Raji (cell line): ENCODE data around the gene MYO1H.

Source experiments
- POLR2A ChIP-seq: IDR thresholded peaks from 2 replicates; pipeline ENCODE4 v1.6.1; 2011; ENCODE audit warnings: low read depth, low read length, control low read depth; ENCODE audit not compliant: insufficient read depth

The MYO1H gene

DNA sequence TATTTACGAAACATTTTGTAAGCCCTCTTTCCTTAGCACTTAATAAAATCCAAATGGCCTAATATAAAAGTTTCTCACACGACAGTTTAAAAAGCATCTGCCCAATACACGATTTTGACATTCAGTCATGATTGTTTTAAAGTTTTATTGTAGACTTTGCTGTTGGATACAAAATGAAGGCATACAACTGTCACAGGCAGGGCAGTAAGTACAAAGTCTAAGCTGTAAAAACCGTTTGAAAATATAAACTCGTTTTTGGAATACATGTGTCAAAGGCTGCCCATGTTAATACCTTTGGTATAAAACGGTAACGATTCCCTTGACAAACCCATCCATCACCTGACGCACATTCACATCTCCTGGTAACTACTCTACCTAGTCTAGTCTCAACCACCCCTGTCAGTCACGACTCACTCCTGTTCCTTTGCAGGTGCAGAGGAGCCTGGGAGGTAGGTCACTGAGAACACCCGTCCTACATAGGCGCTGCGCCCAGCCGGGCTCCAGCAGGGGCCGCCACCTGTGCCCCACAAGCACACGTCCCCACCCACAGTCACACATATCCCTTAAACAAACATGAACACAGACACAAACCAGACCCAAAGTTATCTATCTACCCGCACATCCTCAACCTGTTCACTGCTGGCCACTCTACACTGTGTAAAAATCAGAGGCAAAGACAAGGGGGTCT is 102.3 kb downstream of the MYO1H start:
- TF ChIP-seq POLR2A = no peak

DNA sequence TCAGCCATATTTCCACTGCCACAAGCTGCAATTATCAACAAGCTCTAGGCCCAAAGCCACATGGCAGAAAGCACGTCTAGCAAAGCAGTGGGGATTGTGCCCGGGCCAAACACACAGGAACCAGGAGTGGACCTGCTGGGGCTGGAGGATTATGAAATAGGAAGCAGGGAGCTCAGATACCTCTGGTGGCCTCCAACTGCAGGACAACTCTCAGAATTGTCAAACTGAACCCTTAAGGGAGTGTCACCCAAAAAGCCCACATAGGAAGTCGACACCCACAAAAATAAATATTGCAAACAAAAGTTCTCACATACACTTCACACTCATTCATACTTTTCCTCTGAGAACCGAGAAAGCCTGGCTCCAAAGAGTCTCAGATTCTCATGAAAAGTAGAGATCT is 103.3 kb downstream of the MYO1H start:
- no peak for TF ChIP-seq POLR2A

DNA sequence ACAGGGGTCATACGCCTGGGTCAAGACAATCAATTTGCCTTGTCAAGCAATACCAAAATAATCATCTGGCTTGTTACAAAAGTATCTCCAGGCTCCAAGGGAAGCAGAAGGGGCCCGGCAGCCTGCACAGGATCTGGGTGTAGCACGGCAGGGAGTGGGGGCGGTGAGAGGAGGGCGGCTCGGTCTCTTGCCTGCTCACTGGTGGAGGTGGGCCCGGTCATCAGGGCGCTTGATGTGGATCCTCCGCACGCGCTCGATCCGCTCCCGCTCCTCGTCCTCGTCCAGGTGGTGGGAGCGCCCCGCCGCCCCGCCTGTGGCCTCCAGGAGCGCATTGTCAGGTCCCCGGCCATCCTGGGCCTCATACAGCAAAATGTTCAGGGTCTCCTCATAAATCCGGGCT is 103.7 kb downstream of the MYO1H start:
- TF ChIP-seq POLR2A = no peak

DNA sequence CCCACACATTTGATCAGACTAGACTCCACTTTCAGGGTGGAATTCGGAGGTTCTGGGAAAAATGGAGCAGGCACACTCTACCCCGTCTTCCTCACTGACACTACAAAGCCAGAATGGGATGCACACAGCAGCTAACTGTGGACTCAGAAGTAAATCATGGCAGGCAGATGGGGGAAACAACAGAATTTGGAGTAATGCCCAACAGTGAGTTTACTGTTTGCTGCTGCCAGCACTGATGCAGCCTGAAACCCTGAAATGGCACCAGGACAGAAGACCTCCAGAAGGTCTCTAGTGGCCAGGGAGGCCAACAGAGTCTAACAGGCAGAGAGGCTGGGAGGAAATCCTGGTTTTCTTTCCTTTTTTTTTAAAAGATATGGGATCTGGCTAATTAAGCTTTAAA is 104.8 kb downstream of the MYO1H start:
- no peak for TF ChIP-seq POLR2A

DNA sequence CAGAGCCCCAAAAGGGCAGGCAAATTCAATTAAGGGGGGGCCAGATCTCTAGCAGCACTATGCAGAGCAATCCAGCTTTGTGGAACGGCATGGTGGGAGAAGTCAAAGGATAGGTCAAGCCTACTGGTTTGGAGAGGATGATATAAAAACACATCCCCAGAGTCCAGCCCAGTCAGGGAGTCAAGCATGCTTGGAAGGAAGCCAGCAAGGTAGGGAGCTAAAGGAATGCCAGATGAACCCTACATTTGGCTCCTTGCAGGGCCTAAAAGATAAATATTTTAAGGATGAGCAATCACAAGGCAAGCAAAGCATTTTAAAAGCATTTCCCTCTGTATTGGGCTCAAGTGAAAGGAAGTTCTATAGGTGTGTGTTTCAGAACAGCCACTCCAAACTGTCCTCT is 108.0 kb downstream of the MYO1H start:
- no peak for TF ChIP-seq POLR2A

DNA sequence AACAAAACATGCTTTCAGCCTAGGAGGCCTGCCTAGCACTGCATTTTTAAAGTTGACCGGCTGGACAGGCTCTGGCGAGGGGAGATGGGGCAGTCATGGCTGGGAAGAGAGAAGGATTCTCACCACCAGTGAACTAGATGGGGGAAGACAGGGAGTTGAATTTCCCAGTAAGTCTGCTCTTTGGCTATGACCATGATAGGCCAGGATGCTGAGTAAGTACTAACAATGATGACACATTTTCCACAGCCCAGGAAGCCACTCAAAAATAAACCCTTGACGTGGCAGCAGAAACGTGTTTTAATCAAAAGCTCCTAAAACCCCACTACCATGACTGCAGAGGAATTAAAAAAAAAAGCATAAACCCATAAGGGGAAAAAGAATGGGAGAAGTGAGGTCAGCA is 110.4 kb downstream of the MYO1H start:
- TF ChIP-seq POLR2A = no peak

DNA sequence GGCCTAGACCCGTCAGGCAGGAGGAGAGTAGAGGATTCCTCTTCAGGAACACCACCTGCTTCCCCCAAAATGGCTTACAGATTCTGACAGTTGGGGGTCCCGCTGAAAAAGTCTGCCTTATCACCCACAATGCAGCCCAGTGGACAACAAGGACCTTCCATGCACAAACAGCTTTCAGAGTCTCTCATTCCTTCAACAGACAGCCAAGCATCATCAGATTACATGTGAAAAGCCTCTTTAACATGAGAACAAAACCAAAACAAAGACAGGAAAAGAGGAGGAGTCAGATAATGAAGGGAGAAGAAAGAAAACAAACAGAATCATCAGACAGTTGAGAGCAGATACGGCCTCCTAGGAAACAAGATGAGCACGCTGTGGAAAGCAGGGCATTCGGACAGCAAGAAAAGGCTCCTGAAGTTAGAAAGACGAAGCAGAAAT is 111.1 kb downstream of the MYO1H start:
- TF ChIP-seq POLR2A = no peak

DNA sequence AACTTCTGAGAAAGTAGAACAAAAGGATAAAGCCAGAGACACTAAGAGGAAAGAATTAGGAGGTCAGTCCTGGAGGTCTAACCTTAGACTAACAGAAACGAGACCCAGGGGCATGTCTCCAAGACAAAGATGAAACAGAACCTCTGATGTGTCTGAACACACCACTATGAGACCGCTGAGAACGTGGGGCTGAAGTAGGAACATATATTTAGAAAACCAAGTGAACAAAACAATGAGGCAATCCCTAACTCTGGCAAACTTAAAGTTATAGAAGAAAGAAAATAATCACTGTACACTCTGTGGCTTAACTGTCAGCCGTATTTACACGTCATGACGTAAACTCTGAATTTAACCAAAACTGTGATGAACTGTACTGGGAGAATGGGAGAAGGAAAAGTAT is 111.5 kb downstream of the MYO1H start:
- TF ChIP-seq POLR2A = no peak

DNA sequence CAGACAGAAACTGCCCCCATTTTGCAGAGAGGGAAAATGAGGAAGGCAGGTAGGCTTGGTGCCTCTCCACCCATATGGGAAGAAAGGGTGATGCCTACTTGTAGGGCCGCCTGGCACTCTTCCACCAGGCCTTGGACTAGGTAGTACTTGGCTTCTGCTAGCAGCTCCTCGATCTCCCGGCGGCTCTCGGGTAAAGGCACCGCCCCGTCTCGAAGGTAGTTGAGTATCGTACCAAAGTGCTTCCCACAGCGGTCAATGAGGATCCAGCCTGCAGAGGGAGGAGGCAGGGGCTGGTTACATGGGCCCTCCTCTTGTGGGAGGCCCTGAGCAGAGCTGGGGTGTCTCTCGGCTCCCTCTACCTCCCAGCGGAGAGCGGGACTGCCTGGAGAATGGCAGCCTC is 112.8 kb downstream of the MYO1H start:
- no peak for TF ChIP-seq POLR2A

DNA sequence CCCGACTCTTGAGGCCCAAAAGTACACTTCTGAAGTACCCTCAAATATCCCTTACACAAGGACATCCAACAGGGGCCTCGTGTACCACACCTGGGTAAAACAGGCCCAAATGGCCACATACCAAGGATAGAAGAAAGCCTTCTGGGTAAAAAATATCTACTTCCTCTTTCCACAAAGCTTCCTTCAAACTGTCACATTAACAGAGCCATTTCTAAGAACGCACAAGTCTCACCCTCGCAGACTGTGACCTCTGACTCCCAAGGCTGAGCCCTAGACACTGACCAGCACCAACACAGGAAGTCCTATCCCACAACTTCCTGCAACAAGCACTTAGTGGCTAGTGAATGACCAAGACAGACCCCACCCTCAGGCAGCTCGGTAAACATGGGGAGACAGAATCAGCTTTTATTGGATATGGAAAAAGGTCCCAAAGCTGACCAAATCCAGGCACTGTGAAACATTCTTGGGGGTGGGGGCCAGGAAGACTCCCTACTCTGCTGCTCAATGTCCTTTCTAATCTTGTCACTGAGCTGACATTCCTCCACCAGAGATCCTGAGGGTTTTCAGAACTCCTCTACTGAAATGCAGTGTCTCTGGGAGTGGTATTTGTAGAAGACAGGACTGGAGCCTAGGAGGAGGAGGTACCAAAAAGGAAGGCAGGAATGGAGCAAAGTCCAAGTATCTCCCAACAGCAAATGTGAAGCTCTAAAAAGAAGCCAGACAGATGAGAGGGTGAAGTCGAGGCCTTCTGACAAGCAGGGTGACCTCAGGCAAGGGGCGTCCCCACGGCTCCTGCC is 113.5 kb downstream of the MYO1H start:
- TF ChIP-seq POLR2A = no peak

DNA sequence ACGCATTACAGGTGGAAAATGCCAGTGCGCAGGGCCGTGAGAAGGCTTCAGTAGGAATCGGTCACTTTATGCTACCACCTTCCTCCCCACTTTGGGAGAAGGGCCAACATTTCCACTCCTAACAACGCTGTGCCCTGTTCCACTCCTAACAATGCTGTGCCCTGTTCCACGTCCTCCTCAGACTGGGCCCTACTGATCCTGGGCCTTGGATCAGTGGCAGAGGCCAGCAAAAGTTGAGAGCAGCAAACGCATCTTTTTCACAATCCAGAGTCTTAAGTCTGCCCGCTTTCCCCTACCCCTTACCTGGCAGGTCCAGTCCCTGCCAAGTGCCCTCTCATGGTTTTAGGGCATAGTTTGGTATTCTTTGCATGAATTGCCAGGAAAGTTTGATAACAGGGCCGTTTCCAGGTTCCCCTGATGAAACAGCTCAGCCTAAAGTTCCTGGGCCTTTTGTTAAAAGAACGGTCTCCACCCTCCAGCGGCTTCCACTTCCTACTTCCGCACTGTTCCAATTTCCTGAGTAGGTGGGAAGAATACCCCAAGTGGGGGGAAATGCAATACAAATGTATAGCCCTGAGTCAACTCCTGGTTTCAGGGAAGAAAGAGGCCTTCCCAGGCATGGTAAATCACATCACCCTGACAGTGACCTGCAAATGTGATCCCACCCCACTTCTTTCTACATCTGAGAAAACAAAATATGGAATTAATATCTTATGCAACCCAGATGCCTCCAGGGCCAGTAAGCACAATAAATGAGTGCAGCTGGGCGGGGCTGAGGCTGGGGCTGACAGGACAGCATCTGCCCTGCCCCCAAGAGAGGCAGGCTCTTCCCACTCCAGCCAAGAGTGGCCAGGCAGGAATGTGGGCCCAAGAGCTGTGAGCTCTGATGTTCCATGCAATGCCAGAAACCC is 114.4 kb downstream of the MYO1H start:
- TF ChIP-seq POLR2A = no peak

DNA sequence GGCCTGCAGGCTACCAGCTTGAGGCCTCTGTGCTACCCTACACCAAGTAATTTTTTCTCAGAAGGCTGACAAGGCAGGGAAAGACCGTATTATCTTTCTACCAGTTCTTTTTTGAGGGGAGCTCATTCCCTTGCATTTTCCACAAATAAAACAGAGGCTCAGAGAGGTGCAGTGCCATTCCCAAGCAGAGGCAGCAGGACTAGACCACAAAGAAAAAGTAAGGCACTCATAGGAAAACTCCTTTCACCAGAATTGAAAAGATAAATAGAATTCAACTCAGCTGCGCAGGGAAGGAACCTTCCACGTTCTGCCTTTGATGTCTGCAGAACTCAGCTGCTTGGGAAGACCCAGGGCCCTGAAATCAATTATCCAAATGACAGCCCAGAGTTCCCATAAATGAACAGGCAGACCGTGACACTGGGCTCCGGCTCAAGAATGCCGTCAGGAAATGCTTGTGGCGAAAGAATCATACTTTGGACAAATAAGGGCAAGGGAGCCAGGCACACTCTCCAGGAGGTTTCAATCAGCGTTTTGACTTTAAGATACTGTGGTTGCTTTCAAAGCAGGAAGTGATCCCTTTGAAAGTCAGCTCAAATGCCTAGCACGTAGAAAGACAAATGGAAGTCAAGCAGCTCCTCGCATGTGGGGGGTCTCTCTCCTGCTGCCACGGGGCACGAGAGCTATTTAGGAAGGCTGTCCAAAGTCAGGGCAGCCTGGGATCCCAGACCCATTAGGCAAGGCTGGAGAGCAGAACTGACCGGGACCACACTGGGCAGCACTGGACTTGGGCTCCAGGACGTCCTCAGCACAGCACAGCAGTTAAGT is 115.4 kb downstream of the MYO1H start:
- TF ChIP-seq POLR2A = no peak

DNA sequence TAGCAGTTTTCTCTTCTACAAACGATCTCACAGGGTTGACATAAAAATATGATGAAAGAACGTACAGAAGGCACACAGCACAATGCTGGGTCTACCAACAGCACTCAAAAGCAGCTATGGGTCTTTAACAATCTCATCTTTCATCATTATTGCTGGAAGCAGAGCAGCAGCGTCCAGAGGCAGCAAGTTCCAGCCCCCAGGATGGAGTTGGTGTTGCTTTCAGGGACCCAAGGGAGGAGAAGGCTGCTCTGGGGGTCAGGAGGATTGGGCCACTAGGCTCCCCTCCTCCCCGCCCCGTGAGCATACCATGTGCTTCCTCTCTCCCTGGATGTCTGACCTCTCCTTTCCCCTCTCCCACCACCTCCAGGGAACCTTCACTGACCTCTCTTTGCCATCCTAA is 116.1 kb downstream of the MYO1H start:
- no peak for TF ChIP-seq POLR2A

DNA sequence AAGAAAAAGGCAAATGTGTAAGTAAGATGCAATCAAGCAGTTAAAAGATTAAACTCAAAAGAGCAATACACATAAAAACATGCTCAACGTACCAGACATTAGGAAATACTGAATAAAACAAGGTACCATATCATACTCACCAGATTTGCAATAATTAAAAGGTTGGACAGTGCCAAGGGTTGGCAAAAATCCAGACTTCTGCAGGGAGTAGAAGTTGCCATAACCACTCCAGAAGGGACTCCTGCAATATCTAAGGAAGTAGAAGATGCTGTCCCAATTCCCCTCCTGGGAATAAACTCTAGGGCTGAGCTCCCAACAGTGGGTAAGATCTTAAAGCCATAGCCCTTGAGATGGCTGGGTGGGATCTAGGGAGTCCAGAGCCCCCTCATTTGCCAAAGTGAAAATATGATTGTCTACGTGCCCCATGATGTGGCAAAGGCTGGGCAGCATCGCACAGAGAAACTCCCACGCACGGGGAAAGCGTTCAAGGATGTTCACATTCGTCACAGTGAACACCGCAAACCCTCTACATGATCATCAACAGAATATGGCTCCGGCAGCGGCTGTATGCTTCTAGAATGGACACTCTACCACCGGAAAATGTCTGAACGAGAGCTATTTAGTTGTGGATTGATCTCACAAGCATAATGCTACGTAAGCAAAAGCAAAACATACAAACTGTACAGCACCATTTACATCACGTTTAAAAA is 117.1 kb downstream of the MYO1H start:
- TF ChIP-seq POLR2A = no peak
